T-helper 17 cell (primary cell): Measurements from ENCODE around the gene SEC22A. TPM values are rescaled to one million over a fixed set of nuclear protein-coding genes. Genes with fewer than 3 reads are reported as not detected.

Experiments
- ATAC-seq: fragments of 150-1000 bp; cut with Tn5 transposase; 2 replicates; pipeline ENCODE4 v1.10.0; 2021; ENCODE audit warnings: mild to moderate bottlenecking, moderate library complexity
- DNase-seq, 3 donors: peaks; one replicate each; pipeline versions ENCODE4 v3.0.0 to v3.0.0-alpha.2; 2020 to 2021
- H3K9me3 ChIP-seq: one replicate; pipeline ENCODE4 v1.7.0; 2013; ENCODE audit warnings: low read length, mild to moderate bottlenecking; ENCODE audit not compliant: control insufficient read depth, poor library complexity, severe bottlenecking
- H3K27ac Mint-ChIP-seq: one replicate; pipeline ENCODE4 v1.8.0; 2022; ENCODE audit warnings: mild to moderate bottlenecking, moderate library complexity, mixed read lengths
- H3K27me3 Mint-ChIP-seq: one replicate; pipeline ENCODE4 v1.8.0; 2022; ENCODE audit warnings: mixed read lengths
- H3K36me3 Mint-ChIP-seq: one replicate; pipeline ENCODE4 v1.8.0; 2022; ENCODE audit warnings: low read depth, mixed read lengths
- H3K4me1 Mint-ChIP-seq: one replicate; pipeline ENCODE4 v1.8.0; 2022; ENCODE audit warnings: mild to moderate bottlenecking, mixed read lengths
- H3K4me3 Mint-ChIP-seq: one replicate; pipeline ENCODE4 v1.8.0; 2022; ENCODE audit warnings: mild to moderate bottlenecking, moderate library complexity, mixed read lengths
- total RNA-seq, 4 donors: library from RNA in 2 of 4; stranded (reverse) in 2 of 4; gene quantifications; one replicate each; pipeline ENCODE4 v1.2.3 and lab custom pipeline; 2022 to 2026

SEC22A gene
- total RNA-seq, 2 donors from 2014 or later = 17.2 to 19.2 TPM

DNA sequence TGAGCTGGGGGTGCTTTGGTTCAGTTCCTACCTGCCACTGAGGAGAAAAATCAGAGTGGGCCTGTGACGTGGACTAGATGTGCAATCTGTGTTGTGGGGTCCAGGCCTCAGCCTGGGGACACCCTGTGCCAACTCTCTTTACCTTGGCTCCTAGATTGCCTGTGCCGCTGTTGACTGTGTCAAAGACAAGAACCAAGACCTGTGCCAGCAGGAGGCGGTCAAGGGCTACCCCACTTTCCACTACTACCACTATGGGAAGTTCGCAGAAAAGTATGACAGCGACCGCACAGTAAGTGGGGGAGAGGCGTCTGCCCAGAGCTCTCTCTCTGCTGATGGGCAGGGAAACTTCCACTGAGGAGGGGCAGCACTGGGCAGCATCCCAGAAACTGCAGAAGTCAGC, 40.6 kb upstream of the SEC22A start:
- H3K9me3 ChIP-seq = no peaks in the 10 kb centered on the region
- no peaks in the 10 kb centered on the region for H3K27me3 Mint-ChIP-seq
- H3K36me3 Mint-ChIP-seq = peaks cover 16% of the 10 kb centered on the region
- H3K4me1 Mint-ChIP-seq = peaks cover 3% of the 10 kb centered on the region
- DNase-seq (no peak), ATAC-seq (no peak)
- H3K4me3 Mint-ChIP-seq = no peak overlapping the region
- H3K27ac Mint-ChIP-seq = no peak overlapping the region

DNA sequence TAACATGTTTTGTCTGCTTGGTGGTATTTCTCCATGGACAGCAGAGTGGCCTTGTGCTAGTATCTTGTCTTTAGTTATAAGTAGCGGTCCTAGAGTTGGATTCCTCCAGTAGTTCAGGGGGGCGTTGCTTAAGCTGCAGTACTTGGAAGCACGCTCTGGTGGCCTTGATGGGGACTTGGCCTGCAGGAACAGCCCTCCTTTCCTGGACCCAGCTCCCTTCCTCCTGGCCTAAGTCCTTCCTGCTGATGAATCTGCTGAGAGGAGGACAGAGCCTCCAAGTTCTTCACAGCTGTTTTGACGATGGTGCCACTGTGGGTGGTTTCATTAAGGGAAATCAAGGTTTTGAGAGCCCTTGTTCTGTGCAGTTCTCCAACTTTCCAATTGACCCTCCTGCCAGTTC, 38.6 kb upstream of the SEC22A start:
- DNase-seq (no peak), ATAC-seq (no peak)
- Mint-ChIP-seq H3K27ac (no peak overlapping the region), H3K27me3 (no peaks in the 10 kb centered on the region), H3K36me3 (peaks cover 15% of the 10 kb centered on the region), H3K4me3 (no peak overlapping the region), H3K4me1 (peaks cover 2% of the 10 kb centered on the region)
- no peaks in the 10 kb centered on the region for H3K9me3 ChIP-seq

DNA sequence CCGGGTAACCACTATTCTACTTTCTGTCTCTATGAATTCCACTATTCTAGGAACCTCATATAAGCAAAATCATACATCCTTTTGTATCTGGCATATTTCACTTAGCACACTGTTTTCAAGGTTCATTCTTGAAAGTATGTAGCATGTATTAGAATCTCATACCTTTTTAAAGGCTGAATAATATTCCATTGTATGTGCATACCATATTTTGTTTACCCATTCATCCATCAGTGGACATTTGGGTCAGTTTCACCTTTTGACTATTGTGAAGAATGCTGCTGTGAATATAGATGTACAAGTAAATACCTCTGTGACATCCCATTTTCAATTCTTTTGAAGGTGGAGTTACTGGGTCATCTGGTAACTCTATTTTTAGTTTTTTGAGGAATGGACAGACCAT, 36.6 kb upstream of the SEC22A start:
- H3K36me3 Mint-ChIP-seq = peaks cover 11% of the 10 kb centered on the region

GRCh38 chr3:123167686-123168085, 34.1 kb upstream of the SEC22A start:
- no peak overlapping the region for H3K4me3 Mint-ChIP-seq
- ATAC-seq (no peak), DNase-seq (no peak)
- no peaks in the 10 kb centered on the region for H3K27me3 Mint-ChIP-seq
- no peaks in the 10 kb centered on the region for H3K4me1 Mint-ChIP-seq
- no peak overlapping the region for H3K27ac Mint-ChIP-seq
- peaks cover 6% of the 10 kb centered on the region for H3K36me3 Mint-ChIP-seq
- no peaks in the 10 kb centered on the region for H3K9me3 ChIP-seq

More for the DNA sequence above, 36.6 kb upstream of the SEC22A start:
- H3K4me1 Mint-ChIP-seq = no peaks in the 10 kb centered on the region
- H3K4me3 Mint-ChIP-seq = no peak overlapping the region
- no peak overlapping the region for H3K27ac Mint-ChIP-seq
- no peaks in the 10 kb centered on the region for H3K27me3 Mint-ChIP-seq
- no peaks in the 10 kb centered on the region for H3K9me3 ChIP-seq
- DNase-seq = no peak
- no peak for ATAC-seq

- H3K4me1 Mint-ChIP-seq = no peaks in the 10 kb centered on the region
- ATAC-seq = no peak
- peaks cover 5% of the 10 kb centered on the region for H3K36me3 Mint-ChIP-seq
- no peak overlapping the region for H3K27ac Mint-ChIP-seq
- H3K4me3 Mint-ChIP-seq = no peak overlapping the region
- no peaks in the 10 kb centered on the region for H3K9me3 ChIP-seq
- no peaks in the 10 kb centered on the region for H3K27me3 Mint-ChIP-seq
- DNase-seq = no peak
Measured at GRCh38 chr3:123168122-123168521, 33.6 kb upstream of the SEC22A start.

- no peak overlapping the region for H3K27ac Mint-ChIP-seq
- H3K36me3 Mint-ChIP-seq = peaks cover 6% of the 10 kb centered on the region
- H3K4me3 Mint-ChIP-seq = no peak overlapping the region
- H3K27me3 Mint-ChIP-seq = no peaks in the 10 kb centered on the region
- no peak for DNase-seq
- no peaks in the 10 kb centered on the region for H3K4me1 Mint-ChIP-seq
- H3K9me3 ChIP-seq = no peaks in the 10 kb centered on the region
- ATAC-seq = no peak
Measured at GRCh38 chr3:123168605-123169004, 33.1 kb upstream of the SEC22A start.

- Mint-ChIP-seq H3K4me1 (no peaks in the 10 kb centered on the region), H3K27ac (no peak overlapping the region), H3K27me3 (no peaks in the 10 kb centered on the region)
Measured at GRCh38 chr3:123169492-123169929, 32.2 kb upstream of the SEC22A start.

DNA sequence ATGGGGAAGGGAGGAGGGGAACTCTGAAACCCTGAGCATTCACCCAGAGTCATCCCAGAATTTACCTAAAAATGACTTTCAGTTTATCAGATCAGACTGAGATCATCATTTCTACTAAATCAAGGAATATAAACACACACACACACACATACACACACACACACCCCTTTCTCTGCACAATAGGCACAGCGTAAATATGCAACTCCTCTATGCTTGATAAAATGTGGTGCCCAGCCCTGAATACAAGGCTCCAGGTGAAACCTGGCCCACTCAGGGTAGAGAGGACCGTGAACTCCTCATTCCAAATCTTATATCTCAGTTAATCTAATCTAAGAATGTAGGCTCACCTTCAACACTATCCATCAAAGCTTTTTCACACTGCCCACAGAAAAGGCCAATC, 31.8 kb upstream of the SEC22A start:
- Mint-ChIP-seq H3K27ac (no peak overlapping the region), H3K27me3 (no peaks in the 10 kb centered on the region), H3K4me3 (no peak overlapping the region), H3K4me1 (no peaks in the 10 kb centered on the region), H3K36me3 (peaks cover 2% of the 10 kb centered on the region)
- no peaks in the 10 kb centered on the region for H3K9me3 ChIP-seq
- DNase-seq (no peak), ATAC-seq (no peak)

More at GRCh38 chr3:123169492-123169929, 32.2 kb upstream of the SEC22A start:
- DNase-seq (no peak), ATAC-seq (no peak)
- H3K9me3 ChIP-seq = no peaks in the 10 kb centered on the region
- H3K4me3 Mint-ChIP-seq = no peak overlapping the region
- H3K36me3 Mint-ChIP-seq = peaks cover 2% of the 10 kb centered on the region

DNA sequence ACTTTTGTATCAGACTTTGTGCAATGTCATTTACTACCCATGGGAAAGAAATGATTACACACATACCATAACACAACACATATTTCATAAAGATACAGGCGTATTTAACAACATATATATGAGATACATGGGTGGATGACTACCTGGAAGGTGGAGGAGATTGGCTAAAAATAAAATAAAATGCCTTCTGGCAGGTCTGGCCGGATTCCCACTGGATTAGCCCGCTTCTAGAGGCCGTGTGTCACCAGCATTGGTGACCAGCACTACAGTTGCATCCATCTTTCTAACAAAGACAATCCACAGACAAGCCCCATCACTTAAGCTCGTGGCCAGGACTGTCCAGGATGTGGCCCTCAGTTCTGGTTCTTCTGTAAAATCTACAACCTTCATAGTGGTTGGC, 21.0 kb upstream of the SEC22A start:
- ATAC-seq (no peak), DNase-seq (no peak)
- Mint-ChIP-seq H3K4me1 (no peaks in the 10 kb centered on the region), H3K4me3 (no peak overlapping the region), H3K27me3 (no peaks in the 10 kb centered on the region), H3K36me3 (no peaks in the 10 kb centered on the region), H3K27ac (no peak overlapping the region)
- H3K9me3 ChIP-seq = no peaks in the 10 kb centered on the region

GRCh38 chr3:123186695-123187094, 15.0 kb upstream of the SEC22A start:
- Mint-ChIP-seq H3K4me1 (no peaks in the 10 kb centered on the region), H3K4me3 (no peak overlapping the region), H3K36me3 (peaks cover 3% of the 10 kb centered on the region), H3K27me3 (peaks cover 6% of the 10 kb centered on the region), H3K27ac (no peak overlapping the region)
- no peaks in the 10 kb centered on the region for H3K9me3 ChIP-seq
- no peak for DNase-seq
- ATAC-seq = no peak

- Mint-ChIP-seq H3K4me1 (no peaks in the 10 kb centered on the region), H3K4me3 (no peak overlapping the region), H3K27me3 (peaks cover 6% of the 10 kb centered on the region), H3K27ac (no peak overlapping the region), H3K36me3 (peaks cover 3% of the 10 kb centered on the region)
- no peaks in the 10 kb centered on the region for H3K9me3 ChIP-seq
- DNase-seq = no peak
- ATAC-seq = no peak
Measured at GRCh38 chr3:123188058-123188457, 13.7 kb upstream of the SEC22A start.

DNA sequence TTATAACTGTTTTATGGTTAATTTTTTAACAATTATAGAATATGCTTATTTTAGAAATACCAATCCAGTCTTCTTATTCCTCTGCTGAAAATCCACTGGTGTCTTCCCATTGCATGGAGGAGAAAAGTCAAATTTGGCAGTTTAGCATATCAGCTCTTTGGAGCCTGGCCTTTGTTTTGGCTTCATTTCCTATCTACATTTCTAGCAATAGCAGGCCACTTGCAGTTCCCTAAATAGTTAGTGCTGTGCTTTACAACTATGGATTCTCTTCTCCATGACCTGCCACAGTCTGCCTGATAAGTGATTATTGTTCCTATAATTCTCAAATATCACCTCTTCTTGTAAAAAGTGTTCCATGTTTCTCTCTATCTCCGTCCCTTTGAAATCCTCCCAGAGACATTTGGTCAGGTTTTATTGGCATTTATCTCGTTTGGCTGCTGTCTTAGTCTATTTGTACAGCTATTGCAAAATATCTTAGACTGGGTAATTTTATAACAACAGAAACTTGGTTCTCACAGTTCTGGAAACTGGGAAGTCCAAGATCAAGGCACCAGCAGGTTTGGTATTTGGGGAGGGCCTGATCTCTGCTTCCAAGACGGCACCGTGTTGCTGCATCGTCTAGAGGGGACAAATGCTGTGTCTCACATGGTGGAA, 8.2 kb upstream of the SEC22A start:
- H3K9me3 ChIP-seq = no peaks in the 10 kb centered on the region
- no peaks in the 10 kb centered on the region for H3K4me1 Mint-ChIP-seq
- ATAC-seq (no peak), DNase-seq (no peak)
- H3K27me3 Mint-ChIP-seq = no peaks in the 10 kb centered on the region
- H3K4me3 Mint-ChIP-seq = no peak overlapping the region
- H3K27ac Mint-ChIP-seq = no peak overlapping the region
- H3K36me3 Mint-ChIP-seq = no peaks in the 10 kb centered on the region

- ATAC-seq = no peak
- no peaks in the 10 kb centered on the region for H3K36me3 Mint-ChIP-seq
- no peak overlapping the region for H3K27ac Mint-ChIP-seq
- no peaks in the 10 kb centered on the region for H3K9me3 ChIP-seq
- H3K4me1 Mint-ChIP-seq = no peaks in the 10 kb centered on the region
- no peak for DNase-seq
- no peak overlapping the region for H3K4me3 Mint-ChIP-seq
- no peaks in the 10 kb centered on the region for H3K27me3 Mint-ChIP-seq
Measured at GRCh38 chr3:123194552-123194951, 7.2 kb upstream of the SEC22A start.

GRCh38 chr3:123198372-123198771, 3.4 kb upstream of the SEC22A start:
- no peaks in the 10 kb centered on the region for H3K36me3 Mint-ChIP-seq
- H3K4me1 Mint-ChIP-seq = peaks cover 7% of the 10 kb centered on the region
- no peaks in the 10 kb centered on the region for H3K27me3 Mint-ChIP-seq
- H3K9me3 ChIP-seq = no peaks in the 10 kb centered on the region
- ATAC-seq (no peak), DNase-seq (no peak)
- H3K4me3 Mint-ChIP-seq = no peak overlapping the region
- no peak overlapping the region for H3K27ac Mint-ChIP-seq
